Type B pancreatic cell (in vitro differentiated cells): Measurements from ENCODE around the gene CROCC2. TPM values are rescaled to one million over a fixed set of nuclear protein-coding genes. Genes with fewer than 3 reads are reported as not detected.

ENCODE experiments used
- DNase-seq: peaks from one replicate; pipeline ENCODE4 v3.0.0; 2021; ENCODE audit warnings: mixed read lengths; ENCODE audit not compliant: unreplicated experiment; ENCODE audit errors: extremely low spot score
- H3K27ac Mint-ChIP-seq: 2 replicates; pipeline ENCODE4 v1.8.0; 2021; ENCODE audit warnings: mild to moderate bottlenecking, mixed read lengths
- H3K27me3 Mint-ChIP-seq: 2 replicates; pipeline ENCODE4 v1.8.0; 2021; ENCODE audit warnings: mixed read lengths
- H3K36me3 Mint-ChIP-seq: 2 replicates; pipeline ENCODE4 v1.8.0; 2021; ENCODE audit warnings: mixed read lengths
- H3K4me1 Mint-ChIP-seq: one replicate; pipeline ENCODE4 v1.8.0; 2021; ENCODE audit warnings: mixed read lengths; ENCODE audit not compliant: unreplicated experiment
- H3K4me3 Mint-ChIP-seq: 2 replicates; pipeline ENCODE4 v1.8.0; 2021; ENCODE audit warnings: mild to moderate bottlenecking, mixed read lengths
- H3K9me3 Mint-ChIP-seq: 2 replicates; pipeline ENCODE4 v1.8.0; 2021; ENCODE audit warnings: mixed read lengths
- CTCF ChIP-seq: fragments of 200-600 bp; sonication (generic); conservative IDR thresholded peaks from 2 replicates; pipeline ENCODE4 v1.5.0; 2021; ENCODE audit warnings: antibody characterized with exemption, mild to moderate bottlenecking
- total RNA-seq: library from RNA; stranded (reverse); gene quantifications from 2 replicates; pipeline ENCODE4 v1.2.1, GENCODE V29; 2021; ENCODE audit warnings: low replicate concordance

CROCC2 gene
- total RNA-seq, 1 donor from 2014 or later: 0.68 TPM

- peak; percentile 97 for TF ChIP-seq CTCF
- Mint-ChIP-seq H3K27me3 (peaks cover 3% of the 10 kb centered on the region), H3K9me3 (no peaks in the 10 kb centered on the region), H3K27ac (no peak overlapping the region), H3K4me3 (no peak overlapping the region), H3K4me1 (peaks cover 21% of the 10 kb centered on the region), H3K36me3 (no peaks in the 10 kb centered on the region)
- peak; percentile 88 for DNase-seq
Observed at GRCh38 chr2:240913810-240914644, 7.9 kb downstream of the CROCC2 start.

- peak; percentile 45 for TF ChIP-seq CTCF
- Mint-ChIP-seq H3K4me3 (no peak overlapping the region), H3K27me3 (peaks cover 3% of the 10 kb centered on the region), H3K27ac (no peak overlapping the region), H3K36me3 (no peaks in the 10 kb centered on the region), H3K9me3 (no peaks in the 10 kb centered on the region), H3K4me1 (peaks cover 16% of the 10 kb centered on the region)
- no peak for DNase-seq
Observed at GRCh38 chr2:240914645-240915525, 8.7 kb downstream of the CROCC2 start.

- H3K4me1 Mint-ChIP-seq: peaks cover 16% of the 10 kb centered on the region
- no peak for TF ChIP-seq CTCF
Observed at GRCh38 chr2:240915526-240916341, 9.6 kb downstream of the CROCC2 start.

GRCh38 chr2:240916571-240917008 is 10.5 kb downstream of the CROCC2 start:
- no peak for DNase-seq
- peak overlapping the region; percentile 39 for H3K4me3 Mint-ChIP-seq
- TF ChIP-seq CTCF: no peak
- no peaks in the 10 kb centered on the region for H3K9me3 Mint-ChIP-seq
- peaks cover 3% of the 10 kb centered on the region for H3K27me3 Mint-ChIP-seq
- H3K4me1 Mint-ChIP-seq: peaks cover 16% of the 10 kb centered on the region
- no peak overlapping the region for H3K27ac Mint-ChIP-seq
- H3K36me3 Mint-ChIP-seq: no peaks in the 10 kb centered on the region

More at GRCh38 chr2:240915526-240916341, 9.6 kb downstream of the CROCC2 start:
- Mint-ChIP-seq H3K9me3 (no peaks in the 10 kb centered on the region), H3K27me3 (peaks cover 3% of the 10 kb centered on the region), H3K36me3 (no peaks in the 10 kb centered on the region), H3K4me3 (no peak overlapping the region), H3K27ac (no peak overlapping the region)
- DNase-seq: no peak
